GM15510 (cell line): ENCODE results near the gene LRRC49.

Experiments used
- POLR2A ChIP-seq: IDR thresholded peaks from 3 replicates; pipeline ENCODE4 v1.6.1; 2011; ENCODE audit warnings: borderline replicate concordance; ENCODE audit not compliant: insufficient read length; ENCODE audit errors: extremely low read depth

The LRRC49 gene

GRCh38 chr15:71080166-71080565, 187.5 kb downstream of the LRRC49 start:
- TF ChIP-seq POLR2A = no peak

DNA sequence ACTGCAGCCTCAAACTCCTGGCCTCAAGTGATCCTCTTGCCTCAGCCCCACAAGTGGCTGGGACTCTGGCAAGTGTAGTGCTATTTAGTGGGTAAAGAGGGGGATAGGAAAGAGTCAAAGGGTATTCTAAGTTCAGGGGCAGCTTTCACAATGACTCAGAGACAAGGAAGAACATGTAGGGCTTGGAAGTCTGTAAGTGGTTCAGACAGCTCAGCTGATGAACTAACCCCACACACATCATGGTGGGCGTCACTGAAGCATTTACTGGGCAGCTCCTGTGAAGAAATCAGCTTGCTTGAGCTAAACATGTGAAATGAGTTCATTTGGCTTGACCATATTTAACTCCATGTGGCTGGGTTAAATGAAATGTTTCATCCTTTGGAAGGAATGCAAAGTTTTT, 188.1 kb downstream of the LRRC49 start:
- TF ChIP-seq POLR2A = no peak

- TF ChIP-seq POLR2A = no peak
These were observed 190.2 kb downstream of the LRRC49 start for GRCh38 chr15:71082803-71083202.

DNA sequence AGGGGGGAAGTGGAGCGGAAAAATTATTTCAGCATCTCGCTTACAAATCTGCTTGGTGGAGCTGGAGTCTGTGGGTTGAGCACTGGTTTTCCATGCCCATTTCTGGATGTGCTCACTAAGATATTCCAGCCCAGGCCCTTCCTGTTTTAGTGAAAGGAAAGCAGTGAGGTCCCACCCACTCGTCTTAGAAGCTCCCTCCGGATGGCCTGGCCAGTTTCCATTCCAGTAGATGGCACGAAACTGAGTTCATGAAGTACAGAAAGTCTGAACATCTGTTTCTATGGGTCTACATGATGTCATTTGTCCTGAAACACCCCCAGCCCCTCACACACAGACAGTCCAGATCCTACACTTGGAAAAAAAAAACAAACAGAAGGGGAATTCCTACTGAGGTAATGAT, 190.7 kb downstream of the LRRC49 start:
- TF ChIP-seq POLR2A = no peak

DNA sequence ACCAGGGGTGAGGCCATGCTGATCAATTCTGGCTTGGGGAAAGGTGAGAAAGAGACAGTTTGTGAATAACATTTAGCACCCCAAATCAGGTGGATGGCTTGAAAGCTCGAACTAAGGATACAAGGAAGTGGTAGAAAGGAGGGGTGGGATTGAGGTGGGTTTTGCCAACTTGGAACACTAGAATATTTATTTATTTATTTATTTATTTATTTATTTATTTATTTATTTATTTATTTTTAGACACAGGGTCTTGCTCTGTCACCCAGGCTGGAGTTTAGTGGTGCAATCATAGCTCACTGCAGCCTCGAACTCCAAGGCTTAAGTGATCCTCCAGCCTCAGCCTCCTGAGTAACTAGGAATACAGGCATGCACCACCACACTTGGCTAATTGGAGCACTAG, 191.6 kb downstream of the LRRC49 start:
- no peak for TF ChIP-seq POLR2A

- TF ChIP-seq POLR2A = no peak
These were observed 193.2 kb downstream of the LRRC49 start for GRCh38 chr15:71085809-71086208.

GRCh38 chr15:71088155-71088554, 195.5 kb downstream of the LRRC49 start:
- TF ChIP-seq POLR2A = no peak

DNA sequence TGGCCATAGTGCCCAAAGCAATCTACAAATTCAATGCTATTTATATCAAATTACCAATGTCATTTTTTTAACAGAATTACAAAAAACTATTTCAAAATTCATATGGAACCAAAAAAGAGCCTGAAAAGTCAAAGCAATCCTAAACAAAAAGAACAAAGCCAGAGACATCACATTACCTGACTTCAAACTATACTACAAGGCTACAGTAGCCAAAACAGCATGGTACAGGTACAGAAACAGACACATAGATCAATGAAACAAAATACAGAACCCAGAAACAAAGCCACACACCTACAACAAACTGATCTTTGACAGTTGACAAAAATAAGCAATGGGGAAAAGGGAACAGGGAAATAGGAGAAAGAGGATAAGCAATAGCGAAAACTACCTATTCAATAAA, 196.1 kb downstream of the LRRC49 start:
- TF ChIP-seq POLR2A = no peak

DNA sequence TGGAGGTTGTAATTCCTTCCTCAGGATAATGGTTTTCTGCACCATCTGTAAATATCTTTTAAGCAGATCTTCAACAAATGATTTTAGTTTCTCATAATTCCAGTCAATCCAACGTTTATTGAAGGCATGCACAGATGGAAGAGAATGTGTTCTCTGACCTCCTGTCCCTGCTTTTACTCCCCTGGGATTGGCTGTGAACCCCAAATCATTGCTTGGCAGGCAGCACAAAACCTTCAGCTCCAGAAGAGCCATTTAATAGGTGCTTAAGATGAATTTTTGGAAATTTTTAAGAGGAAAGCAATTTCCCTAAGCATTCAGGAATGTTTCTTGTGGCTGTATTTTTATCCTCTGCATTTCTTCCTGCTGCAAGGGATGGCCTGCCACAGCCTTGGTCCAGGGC, 197.2 kb downstream of the LRRC49 start:
- no peak for TF ChIP-seq POLR2A

DNA sequence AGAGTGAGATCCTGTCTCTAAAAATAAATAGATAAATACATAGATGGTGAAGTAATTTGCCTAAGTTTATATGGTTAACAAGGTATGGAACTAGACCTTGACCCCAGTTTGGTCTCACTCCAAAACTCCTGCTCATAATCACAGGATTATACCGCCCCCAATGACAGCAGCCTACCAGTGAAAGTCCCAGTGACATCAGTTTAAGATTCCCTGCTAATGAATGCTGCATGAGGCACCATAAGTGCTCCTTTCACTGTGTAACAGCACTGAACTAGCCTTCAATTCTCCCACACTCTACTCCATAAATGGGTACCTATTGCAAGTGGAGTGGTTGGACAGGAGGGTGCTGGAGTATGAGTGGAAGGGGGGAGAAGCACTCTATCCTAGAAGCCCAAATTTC, 199.0 kb downstream of the LRRC49 start:
- no peak for TF ChIP-seq POLR2A

DNA sequence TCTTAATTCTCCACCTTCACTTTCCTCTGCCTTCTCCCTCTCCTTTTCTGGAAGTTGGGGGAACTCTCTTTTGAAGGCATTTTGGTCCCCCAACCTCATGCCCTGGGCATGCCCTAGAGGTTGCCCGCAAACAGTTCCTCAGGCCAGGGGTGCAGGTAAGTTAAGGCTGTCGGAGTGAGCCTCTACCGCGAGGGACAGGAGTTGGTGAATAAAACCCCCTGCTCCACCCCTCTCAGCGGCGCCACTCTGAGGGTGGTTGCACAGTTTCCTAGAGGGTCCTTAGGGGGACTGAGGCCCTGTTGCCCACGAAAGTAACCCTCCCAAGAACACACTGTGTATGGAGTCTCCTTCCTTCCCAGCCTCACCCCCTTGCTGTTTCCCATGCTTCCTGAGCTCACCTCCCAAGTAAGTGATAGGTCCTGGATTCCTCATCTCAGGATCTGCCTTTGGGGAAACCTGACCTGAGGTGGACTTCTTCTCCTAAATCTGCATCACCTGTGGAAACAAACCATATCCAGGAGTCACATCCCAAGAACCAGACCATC, 199.5 kb downstream of the LRRC49 start:
- no peak for TF ChIP-seq POLR2A

DNA sequence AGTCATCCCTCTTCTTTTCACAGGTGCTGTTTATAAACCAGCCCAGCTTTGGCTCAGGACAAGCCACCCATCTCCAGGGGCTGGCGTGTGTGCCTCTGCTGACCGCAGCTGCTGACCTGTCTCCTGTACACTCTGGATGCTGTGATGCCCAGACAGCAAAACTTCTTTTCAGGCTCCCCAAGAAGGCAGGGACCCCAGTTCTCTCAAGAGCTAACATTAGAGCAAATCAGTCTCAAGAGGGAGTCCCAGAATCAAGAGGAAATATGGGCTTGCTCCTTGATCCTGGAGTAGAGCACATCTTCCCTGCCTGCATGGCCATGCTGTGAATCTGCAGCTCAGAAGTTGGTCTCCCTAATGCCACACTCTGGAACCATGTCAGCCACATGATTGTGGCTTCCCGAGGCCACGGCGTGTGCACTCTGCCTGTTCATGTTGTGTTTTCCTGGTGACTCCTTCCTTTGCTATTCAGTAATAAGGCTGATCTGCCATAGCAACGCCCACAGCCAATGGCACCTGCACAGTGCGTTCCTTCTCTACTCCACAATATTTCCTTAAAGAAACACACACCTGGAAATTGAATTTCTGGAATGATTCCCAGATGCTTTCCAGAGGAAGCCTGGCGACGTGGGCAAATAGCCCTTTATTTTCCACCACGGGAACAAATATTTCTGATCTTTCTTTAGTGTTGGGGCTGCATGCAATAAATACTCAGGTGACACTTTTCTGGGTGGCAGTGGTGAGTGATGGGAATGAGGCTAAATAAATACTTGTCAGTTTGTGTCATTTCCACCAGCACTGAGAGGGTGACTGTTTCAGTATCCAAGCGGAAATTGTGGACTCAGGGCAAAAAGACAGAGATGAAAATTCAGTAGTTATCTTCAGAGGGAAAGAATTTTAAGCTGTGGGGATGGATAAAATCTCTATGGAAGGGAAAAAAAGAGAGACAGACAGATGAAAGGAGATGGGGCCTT, 200.7 kb downstream of the LRRC49 start:
- no peak for TF ChIP-seq POLR2A

- no peak for TF ChIP-seq POLR2A
These were observed 201.5 kb downstream of the LRRC49 start for GRCh38 chr15:71094137-71094536.

DNA sequence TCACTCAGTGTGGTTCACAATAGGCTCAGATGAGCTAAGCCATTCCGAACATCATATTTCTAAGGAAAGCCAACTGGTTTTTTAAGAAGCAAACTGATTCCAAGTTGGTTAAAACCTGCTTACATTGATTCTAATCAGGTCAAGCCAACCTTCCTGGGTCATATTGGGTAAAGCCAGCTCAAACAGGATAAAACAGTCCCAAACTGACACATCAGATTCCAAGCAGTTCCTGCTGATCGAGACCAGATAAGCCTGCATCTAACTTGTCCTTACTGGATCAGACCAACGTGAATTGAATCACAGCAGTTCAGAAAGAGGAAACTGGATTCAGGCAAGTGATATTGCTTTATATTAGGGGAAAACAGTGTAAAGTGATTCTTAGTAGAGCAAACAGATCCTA, 204.1 kb downstream of the LRRC49 start:
- TF ChIP-seq POLR2A = no peak

DNA sequence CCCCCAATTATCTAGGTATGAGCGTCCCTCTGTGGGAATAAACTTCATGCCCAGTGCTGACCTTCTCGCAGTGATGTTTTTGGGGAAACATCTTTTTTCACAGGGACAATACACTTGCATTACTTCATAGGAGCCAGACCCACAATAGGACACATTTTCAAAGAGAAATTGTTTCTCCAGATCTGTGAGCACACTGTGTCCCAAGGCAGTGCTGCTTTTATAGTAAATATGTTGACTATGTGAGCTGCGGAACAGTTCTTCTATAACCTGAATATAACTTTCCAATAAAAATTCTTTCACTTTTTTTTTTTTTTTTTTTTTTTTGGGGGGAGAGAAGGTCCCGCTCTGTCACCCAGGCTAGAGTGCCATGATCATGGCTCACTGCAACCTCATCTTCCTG, 205.3 kb downstream of the LRRC49 start:
- no peak for TF ChIP-seq POLR2A

DNA sequence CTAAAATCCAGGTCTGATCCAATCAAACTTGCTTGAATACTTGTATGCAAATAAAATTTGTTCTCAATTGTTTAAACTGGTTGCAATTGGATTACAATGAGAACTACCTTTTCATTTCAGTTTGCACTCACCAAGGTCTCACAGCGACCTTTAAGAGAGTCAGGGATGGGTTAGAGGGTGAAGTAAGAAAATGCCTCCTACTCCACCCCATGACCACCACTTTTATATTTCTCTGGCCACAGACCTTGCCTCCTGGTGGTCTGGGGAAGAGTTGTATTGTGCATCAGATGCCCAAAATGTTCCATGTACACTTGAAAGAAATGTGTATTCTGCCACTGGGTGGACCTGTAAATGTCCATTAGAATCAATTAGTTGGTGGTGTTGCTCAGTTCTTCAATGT, 206.3 kb downstream of the LRRC49 start:
- no peak for TF ChIP-seq POLR2A
